Activated CD4-positive, alpha-beta memory T cell treated with anti-CD3 and anti-CD28 coated beads for 36 hours (primary cell): ENCODE results near the gene SOX2. TPM values are rescaled to one million over a fixed set of nuclear protein-coding genes. Genes with fewer than 3 reads are reported as not detected.
A peak's percentile ranks its signal among the peaks of the same experiment; 100 is the strongest.

ENCODE experiments used
- CTCF ChIA-PET: fragments of 350-600 bp; sonication (Branson Sonifier 250); formaldehyde crosslinking; loops from one replicate; lab custom pipeline; 2021; ENCODE audit warnings: antibody characterized with exemption, inconsistent platforms; lab: Charles Lee
- POLR2A ChIA-PET: fragments of 350-600 bp; sonication (Branson Sonifier 250); formaldehyde crosslinking; loops from one replicate; lab custom pipeline; 2021; ENCODE audit warnings: antibody characterized with exemption; lab: Charles Lee
- DNase-seq: peaks from one replicate; pipeline ENCODE4 v3.0.0-alpha.2; 2020
- H3K27ac Mint-ChIP-seq: one replicate; pipeline ENCODE4 v1.8.0; 2021; ENCODE audit warnings: mixed read lengths
- H3K27me3 Mint-ChIP-seq: one replicate; pipeline ENCODE4 v1.8.0; 2021; ENCODE audit warnings: mixed read lengths
- H3K36me3 Mint-ChIP-seq: one replicate; pipeline ENCODE4 v1.8.0; 2021; ENCODE audit warnings: mixed read lengths
- H3K4me1 Mint-ChIP-seq: one replicate; pipeline ENCODE4 v1.8.0; 2021; ENCODE audit warnings: low read depth, mixed read lengths
- H3K4me3 Mint-ChIP-seq: one replicate; pipeline ENCODE4 v1.8.0; 2021; ENCODE audit warnings: mild to moderate bottlenecking, mixed read lengths
- H3K9me3 Mint-ChIP-seq: one replicate; pipeline ENCODE4 v1.8.0; 2021; ENCODE audit warnings: mixed read lengths
- intact Hi-C: fragments of 100-400 bp; cut with micrococcal nuclease; formaldehyde crosslinking; loops from one replicate; pipeline ENCODE4 v1.15.1; 2023
- total RNA-seq, 2 experiments: library from RNA; stranded (reverse); gene quantifications; one replicate each; pipeline ENCODE4 v1.2.3, GENCODE V29; 2021

The SOX2 gene
- total RNA-seq, 2 experiments from 2014 or later: not detected

GRCh38 chr3:181718987-181719911, 7.5 kb downstream of the SOX2 start:
- peaks cover 87% of the 10 kb centered on the region for H3K27me3 Mint-ChIP-seq
- CTCF ChIA-PET: interaction anchor here (3.1 kb wide), 1 partner anchor 18 kb away, joined by 12 read pairs; no protein-coding TSS in a partner anchor
- POLR2A ChIA-PET: no interaction called here
- DNase-seq: no peak
- H3K4me1 Mint-ChIP-seq: peaks cover 2% of the 10 kb centered on the region
- no peak overlapping the region for H3K4me3 Mint-ChIP-seq
- H3K36me3 Mint-ChIP-seq: peaks cover 17% of the 10 kb centered on the region
- H3K27ac Mint-ChIP-seq: no peak overlapping the region
- peaks cover 11% of the 10 kb centered on the region for H3K9me3 Mint-ChIP-seq
- intact Hi-C loops: loop anchor here (10.0 kb wide), 1 partner anchor 1076 kb away; the partner anchor contains the start of gene ATP11B

- ChIA-PET CTCF (interaction anchor here (2.0 kb wide), 1 partner anchor 20 kb away, joined by 6 read pairs; no protein-coding TSS in a partner anchor), POLR2A (no interaction called here)
- Mint-ChIP-seq H3K27ac (no peak overlapping the region), H3K4me1 (peaks cover 4% of the 10 kb centered on the region), H3K9me3 (peaks cover 12% of the 10 kb centered on the region), H3K4me3 (no peak overlapping the region), H3K36me3 (peaks cover 22% of the 10 kb centered on the region), H3K27me3 (peaks cover 88% of the 10 kb centered on the region)
- intact Hi-C loops: loop anchor here (10.0 kb wide), 1 partner anchor 1075 kb away; the partner anchor contains the start of gene ATP11B
- DNase-seq: no peak
These were observed 8.4 kb downstream of the SOX2 start for GRCh38 chr3:181719991-181720680.

GRCh38 chr3:181721046-181721875, 9.5 kb downstream of the SOX2 start:
- Mint-ChIP-seq H3K36me3 (peaks cover 23% of the 10 kb centered on the region), H3K27ac (no peak overlapping the region), H3K27me3 (peaks cover 87% of the 10 kb centered on the region), H3K9me3 (peaks cover 15% of the 10 kb centered on the region), H3K4me1 (peaks cover 4% of the 10 kb centered on the region), H3K4me3 (no peak overlapping the region)
- CTCF ChIA-PET: interaction anchor here (1.2 to 2.0 kb wide), 2 partner anchors 19 to 21 kb away, joined by 6 to 7 read pairs; no protein-coding TSS in a partner anchor
- POLR2A ChIA-PET: no interaction called here
- DNase-seq: no peak
- intact Hi-C loops: no loop called here

GRCh38 chr3:181722156-181722555, 10.4 kb downstream of the SOX2 start:
- Mint-ChIP-seq H3K36me3 (peaks cover 28% of the 10 kb centered on the region), H3K27me3 (peaks cover 90% of the 10 kb centered on the region), H3K4me1 (peaks cover 9% of the 10 kb centered on the region), H3K4me3 (no peak overlapping the region), H3K9me3 (peaks cover 15% of the 10 kb centered on the region), H3K27ac (no peak overlapping the region)
- DNase-seq: no peak
- POLR2A ChIA-PET: no interaction called here
- CTCF ChIA-PET: interaction anchor here (0.9 to 2.0 kb wide), 3 partner anchors 13 to 22 kb away, joined by 3 to 7 read pairs (median 6); no protein-coding TSS in a partner anchor
- intact Hi-C loops: no loop called here

GRCh38 chr3:181722766-181723425, 11.2 kb downstream of the SOX2 start:
- peaks cover 90% of the 10 kb centered on the region for H3K27me3 Mint-ChIP-seq
- CTCF ChIA-PET: interaction anchor here (0.9 to 1.2 kb wide), 2 partner anchors 14 to 21 kb away, joined by 3 to 7 read pairs; no protein-coding TSS in a partner anchor
- intact Hi-C loops: no loop called here
- no peak for DNase-seq
- H3K9me3 Mint-ChIP-seq: peaks cover 15% of the 10 kb centered on the region
- H3K36me3 Mint-ChIP-seq: peaks cover 30% of the 10 kb centered on the region
- H3K27ac Mint-ChIP-seq: no peak overlapping the region
- POLR2A ChIA-PET: no interaction called here
- H3K4me3 Mint-ChIP-seq: no peak overlapping the region
- peaks cover 15% of the 10 kb centered on the region for H3K4me1 Mint-ChIP-seq

- intact Hi-C loops: loop anchor here (2.0 kb wide), 1 partner anchor 21 kb away; no protein-coding TSS in a partner anchor
- ChIA-PET POLR2A (no interaction called here), CTCF (no interaction called here)
- Mint-ChIP-seq H3K4me1 (peaks cover 15% of the 10 kb centered on the region), H3K9me3 (peaks cover 15% of the 10 kb centered on the region), H3K27ac (no peak overlapping the region), H3K27me3 (peaks cover 90% of the 10 kb centered on the region), H3K4me3 (no peak overlapping the region), H3K36me3 (peaks cover 30% of the 10 kb centered on the region)
- DNase-seq: no peak
These were observed 12.0 kb downstream of the SOX2 start for GRCh38 chr3:181723625-181724191.

- CTCF ChIA-PET: no interaction called here
- Mint-ChIP-seq H3K27me3 (peaks cover 90% of the 10 kb centered on the region), H3K36me3 (peaks cover 30% of the 10 kb centered on the region), H3K9me3 (peaks cover 15% of the 10 kb centered on the region), H3K4me3 (no peak overlapping the region), H3K4me1 (peaks cover 15% of the 10 kb centered on the region), H3K27ac (peak overlapping the region; percentile 28)
- POLR2A ChIA-PET: no interaction called here
- intact Hi-C loops: loop anchor here (2.0 kb wide), 1 partner anchor 22 kb away; no protein-coding TSS in a partner anchor
- no peak for DNase-seq
These were observed 12.7 kb downstream of the SOX2 start for GRCh38 chr3:181724192-181724965.

- Mint-ChIP-seq H3K27ac (peak overlapping the region; percentile 46), H3K27me3 (peaks cover 89% of the 10 kb centered on the region), H3K9me3 (peaks cover 15% of the 10 kb centered on the region), H3K36me3 (peaks cover 26% of the 10 kb centered on the region), H3K4me1 (peaks cover 15% of the 10 kb centered on the region), H3K4me3 (no peak overlapping the region)
- ChIA-PET CTCF (no interaction called here), POLR2A (no interaction called here)
- DNase-seq: no peak
- intact Hi-C loops: loop anchor here (2.0 kb wide), 1 partner anchor 22 kb away; no protein-coding TSS in a partner anchor
These were observed 13.5 kb downstream of the SOX2 start for GRCh38 chr3:181725131-181725731.

GRCh38 chr3:181725830-181726229, 14.1 kb downstream of the SOX2 start:
- H3K4me3 Mint-ChIP-seq: no peak overlapping the region
- H3K27me3 Mint-ChIP-seq: peaks cover 91% of the 10 kb centered on the region
- peaks cover 15% of the 10 kb centered on the region for H3K9me3 Mint-ChIP-seq
- intact Hi-C loops: loop anchor here (2.0 kb wide), 1 partner anchor 23 kb away; no protein-coding TSS in a partner anchor
- DNase-seq: no peak
- CTCF ChIA-PET: interaction anchor here (2.5 kb wide), 1 partner anchor 24 kb away, joined by 10 read pairs; no protein-coding TSS in a partner anchor
- no peak overlapping the region for H3K27ac Mint-ChIP-seq
- POLR2A ChIA-PET: no interaction called here
- peaks cover 15% of the 10 kb centered on the region for H3K4me1 Mint-ChIP-seq
- H3K36me3 Mint-ChIP-seq: peaks cover 26% of the 10 kb centered on the region
